ENCODE measurements around the gene EFS.

- TF ChIP-seq CTCF (IDR thresholded peaks at IDR 0.05) (no peak), POLR2A (IDR thresholded peaks at IDR 0.05) (no peak), EP300 (IDR thresholded peaks at IDR 0.05) (no peak), POLR2AphosphoS5 (IDR thresholded peaks at IDR 0.05) (no peak)
Measured at GRCh38 chr14:23382731-23383440, 17.9 kb upstream of the EFS start.

Data from gastroesophageal sphincter (tissue), 3 donors.